ENCODE results near the gene HTR4.
"Not testable (repeated sequence)": the region's sequence is repeated elsewhere in the genome, so short reads cannot be mapped to it uniquely, and the experiment has no call there.

The HTR4 gene

DNA sequence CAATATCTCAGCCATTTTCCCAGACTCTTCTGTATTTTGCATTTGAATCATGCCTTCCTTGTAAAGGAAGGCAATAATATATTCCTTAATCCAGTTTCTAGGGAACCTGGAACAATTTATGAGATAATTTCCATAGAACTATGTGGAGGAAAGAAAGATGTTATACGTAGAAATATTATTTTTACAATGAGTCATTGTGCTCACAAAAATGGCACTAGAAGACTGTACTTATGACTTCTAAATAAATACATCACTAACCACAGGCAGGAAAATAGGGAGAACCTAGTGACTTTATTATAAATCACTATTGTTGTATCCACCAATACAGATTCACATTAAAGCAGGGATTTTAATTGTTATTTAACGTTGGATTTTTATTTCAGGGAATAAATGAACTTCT is 182.9 kb downstream of the HTR4 start:
- DNase-seq (ENCODE audit: low spot score), result no peak

DNA sequence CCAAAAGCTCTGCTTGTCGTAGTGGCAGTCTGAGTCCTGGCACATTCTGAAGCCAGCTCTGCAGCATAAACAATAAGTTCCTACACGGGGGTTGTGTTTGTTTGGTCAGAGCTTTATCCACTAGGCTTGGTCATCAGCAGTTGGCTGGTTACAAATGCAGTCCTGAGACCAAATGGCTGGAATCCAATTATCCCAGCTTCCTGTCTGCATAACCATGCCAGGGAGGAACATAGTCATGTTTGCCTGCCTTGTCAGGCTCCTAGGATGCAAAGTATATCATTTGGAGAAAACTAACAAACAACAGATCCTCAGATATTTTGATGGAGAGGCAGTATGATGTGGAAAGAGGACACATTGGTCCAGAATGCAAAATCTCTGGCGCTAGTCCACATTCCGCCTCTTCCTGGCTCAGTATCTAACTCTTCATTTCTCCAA is 184.8 kb downstream of the HTR4 start:
- DNase-seq (ENCODE audit: low spot score), result no peak

DNA sequence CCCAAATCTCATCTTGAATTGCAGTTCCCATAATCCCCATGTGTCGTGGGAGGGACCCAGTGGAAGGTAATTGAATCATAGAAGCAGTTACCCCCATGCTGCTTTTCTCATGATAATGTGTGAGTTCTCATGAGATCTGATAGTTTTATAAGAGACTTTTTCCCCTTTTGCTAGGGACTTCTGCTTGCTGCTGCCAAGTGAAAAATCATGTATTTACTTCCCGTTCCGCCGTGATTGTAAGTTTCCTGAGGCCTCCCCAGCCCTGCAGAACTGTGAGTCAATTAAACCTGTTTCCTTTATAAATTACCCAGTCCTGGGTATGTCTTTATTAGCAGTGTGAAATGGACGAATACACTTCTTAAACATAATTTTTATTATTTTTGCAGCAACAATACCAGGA is 185.6 kb downstream of the HTR4 start:
- not testable (repeated sequence) for DNase-seq (ENCODE audit: low spot score)

DNA sequence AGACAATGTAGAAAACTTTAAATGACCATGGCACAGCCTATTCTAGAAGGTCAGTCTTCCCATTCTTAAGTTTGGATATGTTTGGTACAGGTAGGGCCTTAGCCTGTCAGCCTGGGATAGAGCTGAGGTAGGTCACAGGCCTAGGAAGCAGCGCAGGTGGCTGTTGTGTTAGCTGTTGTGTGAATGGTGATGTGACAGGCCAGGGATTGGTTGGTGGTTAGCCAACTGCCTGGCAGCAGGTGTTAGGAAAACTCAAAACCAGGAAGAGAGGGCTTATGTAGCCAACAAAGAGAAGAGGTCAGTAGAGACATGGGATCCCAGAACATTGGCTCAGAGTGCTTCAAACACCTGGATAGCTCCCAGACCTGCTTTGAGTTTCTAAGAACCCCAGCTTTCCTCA is 186.4 kb downstream of the HTR4 start:
- DNase-seq (ENCODE audit: low spot score), result no peak

DNA sequence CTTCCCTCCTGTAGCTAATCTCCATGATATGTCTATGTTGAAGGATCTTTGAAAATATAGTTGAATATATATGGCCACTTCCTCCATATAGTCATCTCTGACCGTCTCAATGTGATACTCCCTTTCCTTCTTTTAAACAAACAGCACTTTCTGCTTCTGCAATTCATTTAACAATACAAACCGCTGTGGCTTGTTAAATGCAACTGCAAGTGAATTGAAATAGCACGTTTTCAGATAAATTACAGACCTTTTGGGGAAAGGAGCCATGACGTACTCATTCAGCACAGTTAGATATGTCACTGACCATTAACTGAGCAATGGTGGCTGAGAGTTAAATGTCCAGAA is 188.1 kb downstream of the HTR4 start:
- no peak for DNase-seq (ENCODE audit: low spot score)

DNA sequence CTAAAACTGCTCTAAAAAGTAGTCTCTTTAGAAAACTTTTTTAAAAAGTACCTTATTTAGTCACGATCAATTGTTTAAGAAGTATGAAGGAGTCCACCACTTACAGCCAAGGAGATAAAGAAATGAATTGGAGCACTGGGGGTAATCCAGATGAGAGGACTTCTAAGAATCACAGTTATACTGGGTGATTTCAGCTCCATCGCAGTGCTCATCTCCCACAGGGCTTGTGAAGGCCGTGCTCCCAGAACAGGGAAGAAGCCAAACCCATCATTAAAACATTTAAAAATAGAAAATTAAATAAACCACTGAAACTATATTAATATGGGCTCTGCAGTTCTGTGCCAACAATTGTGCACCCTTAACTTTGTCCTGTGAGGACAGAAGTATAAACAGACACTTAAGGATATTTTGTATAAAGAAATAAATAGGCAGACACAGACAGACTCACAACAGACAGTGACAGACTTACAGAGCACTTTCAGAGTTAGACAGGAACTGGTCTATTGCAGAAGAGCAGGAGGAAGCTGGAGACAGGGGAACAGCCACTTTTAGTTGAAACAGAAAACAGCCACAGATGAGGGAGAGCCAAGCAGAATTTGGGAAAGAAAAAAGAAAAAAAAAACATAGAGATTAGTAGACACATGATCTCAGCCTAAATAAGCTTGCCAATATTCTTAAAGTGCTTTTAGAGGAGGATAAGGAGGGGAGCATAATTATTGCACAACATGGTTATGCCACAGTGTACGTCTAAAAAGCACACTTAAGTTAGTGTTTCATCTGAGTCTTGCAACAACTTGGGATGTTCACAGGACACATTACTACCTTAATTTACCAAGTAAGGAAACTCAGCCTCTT is 188.7 kb downstream of the HTR4 start:
- DNase-seq (ENCODE audit: low spot score), result no peak

DNA sequence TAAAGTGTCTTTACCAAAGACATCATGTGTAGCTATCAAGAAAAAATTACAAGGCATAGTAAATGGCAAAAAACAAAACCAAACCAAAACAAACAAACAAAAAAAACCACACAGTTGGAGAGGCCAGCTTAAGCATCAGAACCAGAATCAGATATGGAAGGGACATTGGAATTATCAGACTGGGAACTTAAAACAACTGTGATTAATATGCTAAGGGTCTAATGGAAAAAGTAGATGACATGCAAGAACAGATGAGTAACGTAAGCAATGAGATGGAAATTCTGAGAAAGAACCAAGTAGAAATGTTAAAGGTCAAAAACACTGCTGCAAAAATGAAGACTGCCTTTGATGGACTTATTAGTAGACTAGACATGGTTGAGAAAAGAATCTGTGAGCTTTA is 194.7 kb downstream of the HTR4 start:
- DNase-seq (ENCODE audit: low spot score), result no peak

DNA sequence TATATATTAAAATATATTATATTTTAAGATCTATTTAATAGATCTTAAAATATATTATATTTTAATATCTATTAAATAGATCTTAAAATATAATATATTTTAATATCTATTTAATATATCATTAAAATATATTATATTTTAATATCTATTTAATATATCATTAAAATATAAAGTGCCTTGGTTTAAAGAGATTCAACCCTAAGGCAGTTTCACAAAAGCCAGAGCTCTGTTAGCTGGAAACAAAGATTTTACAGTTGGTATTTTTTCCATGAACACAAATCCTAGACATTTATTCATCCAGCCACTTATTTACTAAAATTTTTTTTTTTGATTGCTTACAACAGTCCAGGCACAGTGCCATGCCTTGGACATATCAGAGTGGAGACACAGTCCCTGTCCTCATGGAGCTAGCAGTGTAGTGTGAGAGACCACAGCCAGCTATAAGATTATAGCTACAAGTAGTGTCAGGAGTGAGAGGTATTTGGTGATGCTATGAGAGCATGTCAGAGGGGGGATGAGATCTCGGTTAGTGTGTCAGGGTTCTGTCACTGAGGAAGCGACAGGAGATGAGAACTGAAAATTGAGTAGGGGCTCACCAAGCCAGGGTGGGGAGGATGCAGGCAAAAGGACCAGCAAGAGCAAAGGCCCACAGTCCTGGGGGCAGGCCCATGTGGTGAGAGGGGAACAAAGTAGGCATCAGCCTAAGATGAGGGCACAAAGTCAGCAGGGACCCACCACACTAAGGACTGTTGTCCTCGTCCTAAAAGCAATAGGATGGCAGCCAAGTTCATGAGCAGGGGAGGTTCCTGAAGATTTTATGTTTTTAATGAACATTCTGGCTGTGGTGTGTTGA is 196.1 kb downstream of the HTR4 start:
- DNase-seq (ENCODE audit: low spot score), result no peak

DNA sequence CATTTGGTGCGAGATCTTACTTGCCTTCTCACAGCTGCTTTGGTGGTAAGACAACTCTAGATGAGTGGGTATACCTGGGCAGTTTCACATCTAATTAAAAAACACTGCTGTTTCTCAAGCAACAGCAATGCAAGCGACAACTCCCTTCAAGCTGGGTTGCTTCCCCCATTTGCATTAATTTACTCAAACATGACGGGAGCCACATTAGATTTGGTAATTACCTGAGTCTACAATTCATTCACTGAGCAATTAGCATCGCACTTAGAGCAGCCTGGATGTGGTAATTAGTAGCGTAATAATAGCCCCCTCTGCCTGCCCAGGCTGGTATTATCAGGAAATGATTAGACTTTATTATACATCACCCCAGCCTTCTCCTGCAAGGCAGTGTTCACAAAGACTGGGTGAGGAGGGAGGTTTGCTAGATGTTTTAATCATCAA is 197.1 kb downstream of the HTR4 start:
- DNase-seq (ENCODE audit: low spot score), result peak; percentile 30

DNA sequence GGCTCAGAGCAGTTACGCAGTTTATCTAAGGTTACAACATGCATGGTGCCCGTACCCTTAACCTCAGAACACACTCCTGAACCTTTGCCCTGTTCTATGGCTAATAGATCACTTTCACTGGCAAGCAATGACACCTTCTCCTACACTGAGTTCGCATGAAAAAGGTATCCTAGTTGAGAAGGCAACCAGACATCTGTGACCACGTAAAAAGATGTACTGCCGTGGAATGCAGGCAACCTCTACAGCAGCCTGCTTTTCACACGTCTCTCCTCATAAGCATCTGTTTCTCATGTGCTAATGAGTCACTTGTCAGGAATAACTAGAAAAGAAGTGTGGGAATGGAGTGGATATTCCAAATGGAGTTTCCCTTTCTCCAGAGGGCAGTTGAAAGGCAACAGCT is 199.1 kb downstream of the HTR4 start:
- no peak for DNase-seq (ENCODE audit: low spot score)

DNA sequence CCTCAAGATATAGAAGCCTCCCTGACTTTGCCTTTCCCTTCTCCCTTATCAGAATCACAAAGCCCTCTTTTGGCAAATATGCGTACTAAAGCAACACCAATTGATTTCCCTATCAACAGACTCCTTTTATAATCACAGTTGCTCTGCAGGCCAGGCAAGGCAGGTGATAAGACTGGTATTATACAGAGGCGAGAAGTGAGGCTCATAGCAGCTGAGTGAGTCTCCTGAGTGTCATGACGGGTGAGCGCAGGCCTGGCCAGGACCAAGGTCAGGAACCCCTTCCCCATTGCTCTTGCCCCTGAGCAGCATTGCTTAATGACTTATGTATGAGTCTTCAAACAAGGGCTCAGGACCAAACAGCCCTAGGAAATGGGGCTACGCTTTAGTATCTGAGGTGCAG is 199.8 kb downstream of the HTR4 start:
- DNase-seq (ENCODE audit: low spot score), result no peak

DNA sequence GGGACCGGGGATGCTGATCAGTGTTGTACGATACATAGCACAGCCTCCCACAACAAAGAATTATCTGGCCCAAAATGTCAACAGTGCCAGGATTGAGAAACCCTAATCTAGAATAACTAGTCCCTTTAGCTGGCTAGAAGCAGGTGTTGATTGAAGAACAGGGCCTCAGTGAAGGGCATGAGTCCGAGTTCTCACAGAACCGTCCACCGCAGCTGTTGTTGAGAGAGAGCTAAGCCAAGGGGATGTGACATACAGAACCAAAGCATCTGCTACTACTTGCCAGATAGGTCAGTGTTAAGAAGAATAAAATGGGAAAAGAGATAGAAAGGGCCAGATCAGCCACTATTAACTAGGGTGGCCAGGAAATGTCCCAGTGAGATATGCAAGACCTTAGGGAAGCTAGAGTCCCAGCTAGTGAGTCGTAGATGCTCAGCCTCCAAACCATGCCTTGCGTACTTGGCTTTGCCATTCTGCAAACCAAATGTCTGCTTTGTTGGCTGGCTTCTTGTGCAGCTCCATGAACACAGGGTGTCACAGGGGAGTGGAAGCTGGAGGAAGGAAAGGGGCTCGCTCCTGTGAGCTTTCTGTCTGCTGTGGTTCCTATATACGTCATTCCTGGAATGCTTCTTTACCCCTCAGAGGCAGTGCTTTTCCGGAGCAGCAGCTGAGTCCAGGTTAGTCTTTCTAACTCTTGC is 201.7 kb downstream of the HTR4 start:
- no peak for DNase-seq (ENCODE audit: low spot score)

DNA sequence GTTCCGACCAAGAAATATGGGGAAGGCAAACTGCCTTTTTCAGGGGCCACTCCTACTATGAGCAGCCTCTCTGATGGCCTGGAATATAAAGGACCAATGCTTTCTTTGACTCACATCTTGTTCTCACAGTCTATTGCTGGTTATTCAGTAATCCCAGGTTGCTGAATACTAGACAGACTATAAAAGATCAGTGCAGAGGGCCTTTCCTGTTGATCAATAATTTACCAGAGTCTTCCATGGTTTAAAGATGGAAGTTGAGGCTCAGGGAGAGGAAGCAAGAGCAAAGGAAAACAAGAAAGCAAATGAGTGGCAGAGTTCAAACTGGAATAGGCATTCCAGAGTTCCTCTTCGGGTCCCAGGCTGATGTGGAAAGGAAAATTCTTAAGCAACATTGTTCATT is 207.7 kb downstream of the HTR4 start:
- no peak for DNase-seq (ENCODE audit: low spot score)

DNA sequence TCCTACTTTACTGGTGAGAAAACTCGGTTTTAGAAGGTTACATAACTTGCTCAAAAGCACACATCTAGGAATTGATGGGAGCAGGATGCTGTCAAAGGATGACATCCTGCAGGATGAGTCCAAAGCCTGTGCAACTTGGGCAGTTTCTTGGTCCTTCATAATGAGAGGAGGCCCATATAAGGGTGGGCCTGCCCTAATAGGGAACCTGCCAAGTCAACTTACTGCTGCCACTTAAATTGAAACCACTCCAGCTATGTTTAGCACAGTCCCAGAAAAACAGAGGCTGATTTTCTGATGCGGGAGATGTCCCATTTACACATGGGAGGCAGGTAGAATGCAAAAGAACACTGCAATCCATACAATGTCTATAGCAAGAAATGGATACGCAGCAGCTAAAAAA is 208.7 kb downstream of the HTR4 start:
- DNase-seq (ENCODE audit: low spot score), result no peak

DNA sequence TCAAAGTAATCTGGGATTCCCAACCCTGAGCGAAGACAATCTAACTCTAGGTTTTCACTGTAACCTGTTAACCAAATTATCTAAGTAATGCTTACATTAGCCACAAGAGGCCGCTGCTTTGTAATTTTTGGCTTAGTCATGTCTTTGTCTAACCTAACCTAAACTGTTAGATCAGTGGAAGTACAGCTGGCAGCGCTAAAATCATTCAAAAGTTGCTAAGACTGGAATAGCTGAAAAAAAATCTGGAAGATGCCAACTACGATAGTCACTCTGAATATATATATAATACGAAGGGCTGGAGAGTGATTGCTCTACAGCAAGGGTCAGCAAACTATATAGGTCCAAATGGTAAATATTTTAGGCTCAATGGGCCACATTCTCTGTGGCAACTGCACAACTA is 210.3 kb downstream of the HTR4 start:
- DNase-seq (ENCODE audit: low spot score), result peak; percentile 60

DNA sequence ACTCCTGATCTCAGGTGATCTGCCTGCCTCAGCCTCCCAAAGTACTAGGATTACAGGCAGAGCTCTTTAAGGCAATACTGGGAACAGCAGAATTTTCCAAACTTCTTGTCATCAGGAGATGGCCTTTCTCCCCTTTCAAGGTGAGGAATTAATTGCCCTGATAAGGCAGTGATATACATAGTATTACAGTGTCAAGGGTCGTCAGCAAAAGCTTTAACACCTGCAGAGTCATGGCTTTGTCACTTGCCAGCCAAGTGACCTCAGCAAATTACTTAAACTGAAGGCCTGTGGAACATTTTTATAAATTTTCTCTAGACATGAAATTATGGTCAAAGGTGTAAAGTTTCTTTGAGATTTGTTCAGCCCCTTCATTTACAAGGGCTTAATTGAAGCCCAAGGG is 211.1 kb downstream of the HTR4 start:
- no peak for DNase-seq (ENCODE audit: low spot score)

DNA sequence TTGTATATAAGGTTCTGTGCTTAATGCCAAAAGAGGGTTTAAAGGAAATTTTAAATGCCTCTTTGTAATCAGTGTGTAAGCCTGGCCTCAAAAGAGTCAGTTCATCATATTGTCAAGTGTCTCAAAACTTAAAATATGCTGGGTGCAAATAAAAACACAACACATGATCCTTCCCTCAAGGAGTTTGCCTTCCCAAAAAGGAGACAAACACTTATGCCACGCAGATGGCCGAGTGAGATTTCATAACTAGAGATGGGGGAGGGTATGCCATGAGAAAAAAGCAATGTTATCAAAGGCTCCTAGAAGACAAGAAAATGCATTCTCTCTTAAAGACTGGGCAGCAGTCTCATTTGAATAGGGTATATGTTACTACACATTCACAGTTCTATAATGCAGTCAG is 215.4 kb downstream of the HTR4 start:
- DNase-seq (ENCODE audit: low spot score), result no peak

DNA sequence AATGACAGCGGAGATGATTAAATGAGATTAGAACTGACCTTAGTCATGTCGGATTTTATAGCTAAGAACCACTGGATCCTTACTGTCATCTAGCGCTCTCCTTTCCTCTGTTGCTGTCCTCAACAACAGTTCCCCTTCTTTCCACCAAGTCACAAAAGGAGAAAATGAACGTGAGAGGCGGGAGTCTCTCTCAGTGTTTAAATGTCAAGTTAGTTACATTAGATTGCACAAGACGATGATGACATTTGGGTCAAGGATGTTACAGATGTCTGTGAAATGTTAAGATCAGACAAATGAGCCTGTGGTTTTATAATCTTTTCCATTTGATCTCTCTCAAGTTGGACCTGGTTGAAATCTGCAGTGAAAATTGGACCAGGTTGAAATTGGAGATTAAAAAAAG is 217.1 kb downstream of the HTR4 start:
- no peak for DNase-seq (ENCODE audit: low spot score)

DNA sequence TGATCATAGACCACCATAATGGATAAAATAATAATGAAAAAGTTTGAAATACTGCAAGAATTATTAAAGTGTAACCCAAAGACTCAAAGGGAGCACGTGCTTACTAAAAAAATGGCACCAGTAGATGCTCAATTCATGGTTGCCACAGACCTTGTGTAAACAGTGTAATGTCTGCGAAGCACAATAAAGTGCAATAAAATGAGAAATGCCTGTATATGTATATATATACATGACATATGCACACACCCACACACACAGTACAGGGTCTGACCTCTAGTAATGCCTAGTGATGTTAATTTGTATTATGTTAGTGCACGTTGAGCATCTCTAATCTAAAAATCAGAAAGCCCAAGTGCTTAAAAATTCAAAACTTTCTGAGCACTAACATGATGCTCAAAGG is 218.3 kb downstream of the HTR4 start:
- no peak for DNase-seq (ENCODE audit: low spot score)

DNA sequence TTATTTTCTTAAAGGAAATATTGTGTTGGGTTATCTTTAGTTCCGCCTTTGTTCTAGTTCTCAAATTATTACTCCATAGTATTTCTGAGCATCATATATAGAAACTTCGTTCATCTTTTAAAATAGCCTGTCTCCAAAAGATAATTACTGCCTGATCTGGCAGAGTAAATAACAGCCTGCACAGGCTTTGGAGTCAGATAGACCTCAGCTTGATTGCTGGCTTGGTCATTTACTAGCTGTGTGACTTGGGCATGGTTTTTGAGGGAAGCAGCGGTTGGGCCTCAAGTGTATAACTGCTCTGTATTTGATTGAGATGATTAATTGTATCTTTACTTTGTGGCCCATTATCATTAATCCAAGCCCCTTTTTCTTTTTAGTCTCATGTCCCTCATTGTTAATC is 220.5 kb downstream of the HTR4 start:
- DNase-seq (ENCODE audit: low spot score), result no peak

All from CD4-positive, alpha-beta T cell treated with Interleukin-15 for 4 hours (primary cell).